H1 (cell line): ENCODE results near the gene SH3PXD2A. TPM values are rescaled to one million over a fixed set of nuclear protein-coding genes. Genes with fewer than 3 reads are reported as not detected.

Experiments used
- CTCF ChIA-PET: fragments of 300-600 bp; sonication (Branson Sonifier 250); formaldehyde crosslinking; loops from one replicate; lab custom pipeline; 2021; ENCODE audit not compliant: partially characterized antibody; lab: Charles Lee
- POLR2A ChIA-PET: fragments of 300-600 bp; sonication (Branson Sonifier 250); formaldehyde crosslinking; loops from one replicate; lab custom pipeline; 2021; ENCODE audit warnings: inconsistent platforms; ENCODE audit not compliant: partially characterized antibody; lab: Charles Lee
- DNase-seq, 2 experiments: peaks; one replicate each; pipeline versions ENCODE4 v3.0.0 to v3.0.0-alpha.2; 2010 to 2022; ENCODE audit warnings: low spot score in 2 of 2, low read depth in 1 of 2, mixed read lengths in 1 of 2
- FAIRE-seq: peaks from 2 replicates; lab custom pipeline; 2011; peaks lifted over from hg19 to GRCh38; lab: Jason Lieb, UNC
- H2AFZ ChIP-seq: 2 replicates; pipeline ENCODE4 v1.8.1; 2012; ENCODE audit warnings: low read length, inconsistent platforms
- H2AK5ac ChIP-seq: 2 replicates; pipeline ENCODE4 v1.6.1; 2013; ENCODE audit warnings: low read depth, low read length
- H2BK120ac ChIP-seq: replicated peaks from 2 replicates; pipeline ENCODE3; 2013; ENCODE audit warnings: low read depth, low read length, inconsistent platforms
- H2BK12ac ChIP-seq: 2 replicates; pipeline ENCODE4 v1.6.1; 2013; ENCODE audit warnings: low read depth, low read length
- H2BK15ac ChIP-seq: 2 replicates; pipeline ENCODE4 v1.6.1; 2013; ENCODE audit warnings: low read length
- H2BK20ac ChIP-seq: 2 replicates; pipeline ENCODE4 v1.6.1; 2013; ENCODE audit warnings: low read length
- H2BK5ac ChIP-seq: 2 replicates; pipeline ENCODE4 v1.6.1; 2013; ENCODE audit warnings: low read depth, low read length
- H3K14ac ChIP-seq: 2 replicates; pipeline ENCODE4 v1.6.1; 2013; ENCODE audit warnings: inconsistent platforms; ENCODE audit not compliant: insufficient read length
- H3K18ac ChIP-seq: 2 replicates; pipeline ENCODE4 v1.6.1; 2013; ENCODE audit warnings: low read length; ENCODE audit errors: extremely low read depth
- H3K23ac ChIP-seq: 2 replicates; pipeline ENCODE4 v1.6.1; 2013; ENCODE audit warnings: inconsistent platforms; ENCODE audit not compliant: insufficient read length
- H3K23me2 ChIP-seq: 2 replicates; pipeline ENCODE4 v1.6.1; 2013; ENCODE audit warnings: low read depth, low read length
- H3K27ac ChIP-seq: 2 replicates; pipeline ENCODE4 v1.6.1; 2011; ENCODE audit warnings: low read depth, low read length, inconsistent platforms
- H3K27me3 ChIP-seq, 4 experiments: replicated peaks in 1 of 4; 1 replicate in 1 of 4; 2 replicates in 3 of 4; pipeline versions ENCODE4 v1.6.1 to v1.8.1; 2011 to 2013; ENCODE audit warnings: low read length in 3 of 4, mild to moderate bottlenecking in 3 of 4, inconsistent platforms in 2 of 4, mixed read lengths in 2 of 4, moderate library complexity in 1 of 4; ENCODE audit not compliant: control insufficient read depth in 3 of 4, insufficient read depth in 3 of 4; ENCODE audit errors: extremely low read depth in 1 of 4
- H3K36me3 ChIP-seq, 4 experiments: 2 replicates each; pipeline versions ENCODE4 v1.6.1 to v1.8.1; 2011 to 2013; ENCODE audit warnings: mild to moderate bottlenecking in 4 of 4, low read length in 3 of 4, moderate library complexity in 2 of 4, control low read depth in 1 of 4, inconsistent platforms in 1 of 4; ENCODE audit not compliant: insufficient read depth in 4 of 4, control insufficient read depth in 2 of 4
- H3K4ac ChIP-seq: replicated peaks from 2 replicates; pipeline ENCODE3; 2013; ENCODE audit warnings: low read length, low read depth, mixed read lengths, inconsistent platforms; ENCODE audit not compliant: insufficient read length
- H3K4me1 ChIP-seq, 4 experiments: replicated peaks in 1 of 4; 1 replicate in 1 of 4; 2 replicates in 3 of 4; pipeline versions ENCODE4 v1.6.1 to v1.8.1; 2011 to 2013; ENCODE audit warnings: low read length in 3 of 4, inconsistent platforms in 2 of 4, mixed read lengths in 1 of 4; ENCODE audit not compliant: insufficient read depth in 4 of 4, control insufficient read depth in 3 of 4
- H3K4me2 ChIP-seq, 2 experiments: 2 replicates each; pipeline versions ENCODE4 v1.6.1 to v1.8.1; 2011 to 2013; ENCODE audit warnings: low read depth in 2 of 2, low read length in 2 of 2, control low read depth in 1 of 2, inconsistent platforms in 1 of 2, mild to moderate bottlenecking in 1 of 2; ENCODE audit not compliant: insufficient read depth in 1 of 2
- H3K4me3 ChIP-seq, 4 experiments: fragments of 200-600, 300-600 bp in 1 of 4; sonication (generic), shearing (Covaris generic), sonication (Bioruptor Twin) in 1 of 4; 2 replicates each; pipeline versions ENCODE4 v1.5.1 to v1.8.1; 2011 to 2016; ENCODE audit warnings: low read length in 4 of 4, low read depth in 3 of 4, control low read depth in 2 of 4, inconsistent platforms in 2 of 4, mild to moderate bottlenecking in 2 of 4, mixed read lengths in 1 of 4, moderate library complexity in 1 of 4; ENCODE audit not compliant: insufficient read depth in 2 of 4; ENCODE audit errors: extremely low read depth in 1 of 4
- H3K56ac ChIP-seq: replicated peaks from 2 replicates; pipeline ENCODE3; 2013; ENCODE audit warnings: low read depth, mild to moderate bottlenecking, mixed read lengths, low read length, inconsistent platforms; ENCODE audit not compliant: insufficient read length
- H3K79me1 ChIP-seq: 2 replicates; pipeline ENCODE4 v1.6.1; 2013; ENCODE audit warnings: low read depth, low read length, control low read depth
- H3K79me2 ChIP-seq, 2 experiments: 2 replicates each; pipeline versions ENCODE4 v1.6.1 to v1.8.1; 2012 to 2013; ENCODE audit warnings: low read length in 2 of 2, mild to moderate bottlenecking in 2 of 2, inconsistent platforms in 1 of 2; ENCODE audit not compliant: insufficient read depth in 2 of 2, control insufficient read depth in 1 of 2
- H3K9ac ChIP-seq, 4 experiments: replicated peaks in 1 of 4; 1 replicate in 1 of 4; 2 replicates in 3 of 4; pipeline versions ENCODE4 v1.6.1 to v1.8.1; 2011 to 2013; ENCODE audit warnings: low read depth in 3 of 4, low read length in 3 of 4, control low read depth in 2 of 4, mild to moderate bottlenecking in 2 of 4, moderate library complexity in 2 of 4, inconsistent platforms in 1 of 4; ENCODE audit errors: extremely low read depth in 1 of 4
- H3K9me3 ChIP-seq, 2 experiments: 2 replicates each; pipeline versions ENCODE4 v1.6.1 to v1.8.1; 2012 to 2013; ENCODE audit warnings: mild to moderate bottlenecking in 2 of 2, moderate library complexity in 2 of 2, control low read depth in 1 of 2, inconsistent platforms in 1 of 2, low read depth in 1 of 2, low read length in 1 of 2, mixed read lengths in 1 of 2; ENCODE audit not compliant: insufficient read depth in 2 of 2
- H4K20me1 ChIP-seq, 2 experiments: replicated peaks in 1 of 2; 2 replicates each; pipeline versions ENCODE3 to v1.8.1; 2011 to 2013; ENCODE audit warnings: inconsistent platforms in 2 of 2, low read length in 2 of 2, mild to moderate bottlenecking in 1 of 2; ENCODE audit not compliant: insufficient read depth in 2 of 2, control insufficient read depth in 1 of 2
- H4K5ac ChIP-seq: 2 replicates; pipeline ENCODE4 v1.6.1; 2013; ENCODE audit warnings: low read length, low read depth, mixed read lengths, inconsistent platforms; ENCODE audit not compliant: insufficient read length
- H4K8ac ChIP-seq: 2 replicates; pipeline ENCODE4 v1.8.0; 2013; ENCODE audit warnings: mild to moderate bottlenecking, moderate library complexity, low read length, inconsistent platforms; ENCODE audit not compliant: insufficient read depth; ENCODE audit errors: extremely low read depth
- H4K91ac ChIP-seq: replicated peaks from 2 replicates; pipeline ENCODE3; 2013; ENCODE audit warnings: low read length, mixed read lengths, inconsistent platforms; ENCODE audit not compliant: insufficient read length
- CEBPB ChIP-seq: IDR thresholded peaks from 2 replicates; pipeline ENCODE4 v1.6.1; 2012; ENCODE audit warnings: low read depth, low read length
- EP300 ChIP-seq, 2 experiments: IDR thresholded peaks; 1 replicate in 1 of 2; 2 replicates in 1 of 2; pipeline ENCODE4 v1.6.1; 2011 to 2012; ENCODE audit warnings: low read depth in 2 of 2, low read length in 2 of 2, mild to moderate bottlenecking in 2 of 2, borderline replicate concordance in 1 of 2, inconsistent platforms in 1 of 2, moderate library complexity in 1 of 2
- SP4 ChIP-seq: IDR thresholded peaks from 2 replicates; pipeline ENCODE4 v1.6.1; 2012; ENCODE audit warnings: low read length, inconsistent platforms
- whole genome bisulfite sequencing, 2 experiments: shearing (Covaris generic) in 1 of 2; methylation state at CpG; one replicate each; pipeline versions ENCODE4 v1.1.6 to v1.1.7; 2013 to 2015; ENCODE audit warnings: low lambda C conversion rate in 2 of 2, mixed read lengths in 2 of 2, inconsistent platforms in 1 of 2, low coverage in 1 of 2, missing lambda C conversion rate in 1 of 2; ENCODE audit not compliant: insufficient replicate concordance in 2 of 2, insufficient coverage in 1 of 2, insufficient read length in 1 of 2; ENCODE audit errors: extremely low coverage in 1 of 2, missing lambda C conversion rate in 1 of 2; 5-methylcytosine and 5-hydroxymethylcytosine counted together
- polyA plus RNA-seq, 7 experiments: library from polyadenylated mRNA; depleted of rRNA in 3 of 7; stranded (reverse) in 5 of 7; unstranded in 2 of 7; fragments of >200 nt in 5 of 7; fragments of 200-250 nt in 2 of 7; gene quantifications; 1 replicate in 5 of 7; 2 replicates in 1 of 7; 4 replicates in 1 of 7; pipeline versions ENCODE4 v1.2.1 to v1.2.3, GENCODE V29; 2011 to 2013; ENCODE audit warnings: missing spikeins in 2 of 7, mixed read lengths in 2 of 7
- total RNA-seq: library from RNA; stranded (reverse); fragmentation: NEBNext Ultra II Directional; extraction: Animal tissue kit (Norgen Biotek cat#: 25700); gene quantifications from 2 replicates; pipeline ENCODE4 v1.2.1, GENCODE V29; 2021

The SH3PXD2A gene
- total and polyA plus RNA-seq, 2 of the 8 experiments (the other 6 are each of a cell fraction or from before 2014, with no cell fraction given) = 5.4 to 16.3 TPM

DNA sequence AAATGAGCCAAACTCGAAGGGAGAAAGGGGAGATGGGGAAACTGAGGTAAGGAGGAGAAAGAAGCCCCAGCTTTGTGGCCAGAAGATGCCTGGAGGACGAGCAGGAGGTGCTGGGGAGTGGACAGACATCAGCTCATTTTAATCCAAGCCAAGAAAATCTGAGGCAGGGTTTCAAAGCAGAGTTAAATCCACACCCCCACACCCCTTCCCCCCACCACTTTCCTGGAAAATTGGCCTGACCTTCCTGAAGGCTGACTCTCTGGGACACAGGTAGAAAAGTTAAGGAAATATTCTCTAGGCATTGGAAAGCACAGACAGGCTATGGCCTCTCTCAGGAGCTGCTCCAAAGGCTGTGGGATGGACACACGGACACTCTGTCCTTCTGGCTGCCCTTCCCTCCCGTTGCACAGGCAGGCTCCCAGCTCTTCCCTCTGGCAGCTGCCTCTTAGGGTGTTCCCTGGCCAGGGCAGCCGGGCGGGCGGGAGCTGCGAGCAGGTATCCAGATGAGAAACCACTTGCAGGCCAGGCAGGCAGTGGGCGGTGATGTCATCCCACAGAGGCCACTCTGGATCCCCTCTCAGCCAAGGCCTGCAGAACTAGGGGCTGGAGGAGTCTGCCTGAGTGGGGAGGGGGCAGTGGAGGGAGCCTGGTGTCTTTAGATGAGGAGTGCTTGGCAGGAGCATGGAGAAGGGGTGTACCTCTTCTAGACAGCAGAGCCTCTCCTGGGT is 190.1 kb downstream of the SH3PXD2A start:
- DNase-seq (no peak), FAIRE-seq (no peak)
- H3K36me3 ChIP-seq = no peaks in the 10 kb centered on the region
- no peak overlapping the region for H3K18ac ChIP-seq
- no peak overlapping the region for H3K14ac ChIP-seq
- 90% methylated on average over 9 of the region's 9 CpGs; no CpG with 5 or more reads in 1 of the 2 experiments for WGBS, 2 experiments
- POLR2A ChIA-PET = interaction anchor here (1.1 to 1.3 kb wide), 2 partner anchors 15 to 56 kb away, joined by 3 to 4 read pairs; no protein-coding TSS in a partner anchor
- H3K27ac ChIP-seq = no peak overlapping the region; the same call in 1 of the 2 replicates
- no peak overlapping the region for H2BK15ac ChIP-seq
- H3K23me2 ChIP-seq = no peaks in the 10 kb centered on the region
- no peak overlapping the region for H2AK5ac ChIP-seq
- no peak overlapping the region for H2BK12ac ChIP-seq
- no peak overlapping the region for H2BK20ac ChIP-seq
- H3K9ac ChIP-seq = no peak overlapping the region
- no peaks in the 10 kb centered on the region for H3K79me2 ChIP-seq
- H3K79me1 ChIP-seq = no peaks in the 10 kb centered on the region
- no peaks in the 10 kb centered on the region; a peak in 1 of 7 replicates for H3K27me3 ChIP-seq
- H3K4ac ChIP-seq = no peak overlapping the region
- no peak overlapping the region for H3K56ac ChIP-seq
- H4K5ac ChIP-seq = no peak overlapping the region
- H4K20me1 ChIP-seq = no peaks in the 10 kb centered on the region
- H2BK120ac ChIP-seq = no peak overlapping the region
- H2BK5ac ChIP-seq = no peak overlapping the region
- H3K4me1 ChIP-seq = peaks cover 10 to 32% (median 24%) of the 10 kb centered on the region in 4 experiments
- H3K4me3 ChIP-seq = no peak overlapping the region
- H3K23ac ChIP-seq = no peak overlapping the region
- no peaks in the 10 kb centered on the region for H3K9me3 ChIP-seq
- TF ChIP-seq CEBPB (no peak), EP300 (IDR thresholded peaks at IDR 0.05; ENCODE audit: borderline replicate concordance in 1 of 2, low read depth in 2 of 2, low read length in 2 of 2) (no peak), SP4 (no peak)
- TF ChIP-seq, all 59 proteins: peak for 0
- H2AFZ ChIP-seq = no peak overlapping the region
- no peak overlapping the region for H3K4me2 ChIP-seq
- CTCF ChIA-PET = interaction anchor here (0.7 to 27.1 kb wide), 16 partner anchors 7 to 162 kb away, joined by 3 to 336 read pairs (median 16); no protein-coding TSS in a partner anchor
- H4K8ac ChIP-seq = no peak overlapping the region; the same call in 1 of the 2 replicates
- no peak overlapping the region for H4K91ac ChIP-seq
